H9 (cell line): Measurements from ENCODE around the gene LEKR1. TPM values are rescaled to one million over a fixed set of nuclear protein-coding genes. Genes with fewer than 3 reads are reported as not detected.

Source experiments
- DNase-seq: peaks from one replicate; pipeline ENCODE4 v3.0.0-alpha.2; 2017
- H2AFZ ChIP-seq: one replicate; pipeline ENCODE4 v1.6.1; 2013; ENCODE audit warnings: mild to moderate bottlenecking, low read length, control low read depth, moderate library complexity
- H2AK5ac ChIP-seq: 2 replicates; pipeline ENCODE4 v1.6.1; 2013; ENCODE audit warnings: low read length, control low read depth, mixed read lengths; ENCODE audit not compliant: insufficient read length
- H2BK120ac ChIP-seq: one replicate; pipeline ENCODE4 v1.6.1; 2013; ENCODE audit warnings: low read depth, mild to moderate bottlenecking, low read length, control low read depth, inconsistent platforms; ENCODE audit not compliant: poor library complexity, severe bottlenecking
- H2BK12ac ChIP-seq: 2 replicates; pipeline ENCODE4 v1.6.1; 2013; ENCODE audit warnings: low read length, control low read depth, mixed read lengths, low read depth; ENCODE audit not compliant: insufficient read length
- H2BK15ac ChIP-seq: 2 replicates; pipeline ENCODE4 v1.6.1; 2013; ENCODE audit warnings: low read depth, low read length, control low read depth
- H2BK20ac ChIP-seq: one replicate; pipeline ENCODE4 v1.6.1; 2013; ENCODE audit warnings: low read depth, mild to moderate bottlenecking, low read length, control low read depth, inconsistent platforms; ENCODE audit not compliant: poor library complexity, severe bottlenecking
- H2BK5ac ChIP-seq: 2 replicates; pipeline ENCODE4 v1.6.1; 2013; ENCODE audit warnings: low read length, control low read depth, mixed read lengths; ENCODE audit not compliant: insufficient read length
- H3K14ac ChIP-seq: 2 replicates; pipeline ENCODE4 v1.6.1; 2013; ENCODE audit warnings: low read length, control low read depth; ENCODE audit not compliant: insufficient read depth
- H3K18ac ChIP-seq: 2 replicates; pipeline ENCODE4 v1.6.1; 2013; ENCODE audit warnings: low read depth, mild to moderate bottlenecking, mixed read lengths, low read length, control low read depth; ENCODE audit not compliant: insufficient read length
- H3K23ac ChIP-seq: 2 replicates; pipeline ENCODE4 v1.6.1; 2013; ENCODE audit warnings: low read length, control low read depth, mixed read lengths, low read depth; ENCODE audit not compliant: insufficient read length
- H3K23me2 ChIP-seq: 2 replicates; pipeline ENCODE4 v1.6.1; 2013; ENCODE audit warnings: low read depth, mild to moderate bottlenecking, mixed read lengths, low read length, control low read depth; ENCODE audit not compliant: insufficient read length, poor library complexity, severe bottlenecking
- H3K27ac ChIP-seq: 2 replicates; pipeline ENCODE4 v1.5.1; 2013; ENCODE audit warnings: low read length, control low read depth, mixed read lengths, low read depth; ENCODE audit not compliant: insufficient read length
- H3K27me3 ChIP-seq: 2 replicates; pipeline ENCODE4 v1.6.1; 2013; ENCODE audit warnings: low read length, control low read depth, inconsistent platforms; ENCODE audit not compliant: insufficient read depth
- H3K4ac ChIP-seq: 2 replicates; pipeline ENCODE4 v1.6.1; 2013; ENCODE audit warnings: low read depth, mild to moderate bottlenecking, control low read depth, inconsistent platforms, low read length, moderate library complexity
- H3K4me1 ChIP-seq: 2 replicates; pipeline ENCODE4 v1.6.1; 2013; ENCODE audit warnings: low read length, control low read depth, inconsistent platforms; ENCODE audit not compliant: insufficient read depth
- H3K4me2 ChIP-seq: 2 replicates; pipeline ENCODE4 v1.6.1; 2013; ENCODE audit warnings: low read length, control low read depth, mixed read lengths; ENCODE audit not compliant: insufficient read length, insufficient read depth
- H3K56ac ChIP-seq: 2 replicates; pipeline ENCODE4 v1.6.1; 2013; ENCODE audit warnings: low read depth, mild to moderate bottlenecking, mixed read lengths, low read length, control low read depth; ENCODE audit not compliant: insufficient read length
- H3K79me1 ChIP-seq: 2 replicates; pipeline ENCODE4 v1.6.1; 2013; ENCODE audit warnings: low read depth, mild to moderate bottlenecking, moderate library complexity, low read length, control low read depth, inconsistent platforms; ENCODE audit not compliant: insufficient read depth, poor library complexity, severe bottlenecking
- H3K79me2 ChIP-seq: 2 replicates; pipeline ENCODE4 v1.6.1; 2013; ENCODE audit warnings: low read length, control low read depth, inconsistent platforms; ENCODE audit not compliant: insufficient read depth
- H3K9ac ChIP-seq: 2 replicates; pipeline ENCODE4 v1.6.1; 2013; ENCODE audit warnings: low read length, control low read depth, mixed read lengths; ENCODE audit not compliant: insufficient read length; ENCODE audit errors: extremely low read depth
- H3K9me3 ChIP-seq: one replicate; pipeline ENCODE4 v1.6.1; 2013; ENCODE audit warnings: low read depth, low read length, inconsistent platforms; ENCODE audit not compliant: control insufficient read depth
- H3T11ph ChIP-seq: one replicate; pipeline ENCODE4 v1.6.1; 2013; ENCODE audit warnings: mild to moderate bottlenecking, low read length, control low read depth, inconsistent platforms
- H4K20me1 ChIP-seq: one replicate; pipeline ENCODE4 v1.6.1; 2013; ENCODE audit not compliant: control insufficient read depth, insufficient read length, insufficient read depth
- H4K5ac ChIP-seq: 2 replicates; pipeline ENCODE4 v1.6.1; 2013; ENCODE audit warnings: low read depth, mild to moderate bottlenecking, mixed read lengths, low read length, control low read depth; ENCODE audit not compliant: insufficient read length
- H4K8ac ChIP-seq: replicated peaks from 2 replicates; pipeline ENCODE4 v1.6.1; 2013; ENCODE audit warnings: low read length, control low read depth, mixed read lengths, low read depth; ENCODE audit not compliant: insufficient read length
- H4K91ac ChIP-seq: 2 replicates; pipeline ENCODE4 v1.6.1; 2013; ENCODE audit warnings: low read depth, mild to moderate bottlenecking, moderate library complexity, mixed read lengths, low read length, control low read depth; ENCODE audit not compliant: insufficient read length
- H3K27ac Mint-ChIP-seq, 3 experiments: 2 replicates in 2 of 3; 3 replicates in 1 of 3; pipeline ENCODE4 v1.8.0; 2020 to 2021; ENCODE audit warnings: mixed read lengths in 3 of 3, mild to moderate bottlenecking in 1 of 3, moderate library complexity in 1 of 3
- H3K27me3 Mint-ChIP-seq: 2 replicates; pipeline ENCODE4 v1.8.0; 2021; ENCODE audit warnings: low read depth, mild to moderate bottlenecking, moderate library complexity, mixed read lengths
- H3K36me3 Mint-ChIP-seq, 3 experiments: 2 replicates in 2 of 3; 3 replicates in 1 of 3; pipeline ENCODE4 v1.8.0; 2020 to 2021; ENCODE audit warnings: low read depth in 3 of 3, mixed read lengths in 3 of 3; ENCODE audit not compliant: insufficient read depth in 1 of 3
- H3K4me1 Mint-ChIP-seq, 2 experiments: 2 replicates each; pipeline ENCODE4 v1.8.0; 2020; ENCODE audit warnings: mixed read lengths in 2 of 2
- H3K4me3 Mint-ChIP-seq, 2 experiments: 2 replicates in 1 of 2; 3 replicates in 1 of 2; pipeline ENCODE4 v1.8.0; 2020 to 2021; ENCODE audit warnings: mild to moderate bottlenecking in 2 of 2, mixed read lengths in 2 of 2, moderate library complexity in 1 of 2
- H3K9me3 Mint-ChIP-seq, 2 experiments: 2 replicates in 1 of 2; 3 replicates in 1 of 2; pipeline ENCODE4 v1.8.0; 2020; ENCODE audit warnings: mild to moderate bottlenecking in 2 of 2, mixed read lengths in 2 of 2, moderate library complexity in 1 of 2
- CTCF ChIP-seq: fragments of 200-600 bp; sonication (generic); conservative IDR thresholded peaks from 3 replicates; pipeline ENCODE4 v1.8.0; 2021; ENCODE audit warnings: antibody characterized with exemption, mild to moderate bottlenecking
- WGBS: extraction: QIAGEN DNeasy Blood & Tissue Kit; methylation state at CpG from one replicate; pipeline ENCODE4 v1.1.7; 2013; ENCODE audit warnings: missing lambda C conversion rate, low lambda C conversion rate, mixed read lengths; ENCODE audit not compliant: insufficient read length; ENCODE audit errors: extremely low coverage; 5-methylcytosine and 5-hydroxymethylcytosine counted together
- total RNA-seq: library from RNA; stranded (reverse); gene quantifications from 2 replicates; pipeline ENCODE4 v1.2.1, GENCODE V29; 2021

Gene LEKR1
- total RNA-seq, 1 experiment from 2014 or later = not detected

DNA sequence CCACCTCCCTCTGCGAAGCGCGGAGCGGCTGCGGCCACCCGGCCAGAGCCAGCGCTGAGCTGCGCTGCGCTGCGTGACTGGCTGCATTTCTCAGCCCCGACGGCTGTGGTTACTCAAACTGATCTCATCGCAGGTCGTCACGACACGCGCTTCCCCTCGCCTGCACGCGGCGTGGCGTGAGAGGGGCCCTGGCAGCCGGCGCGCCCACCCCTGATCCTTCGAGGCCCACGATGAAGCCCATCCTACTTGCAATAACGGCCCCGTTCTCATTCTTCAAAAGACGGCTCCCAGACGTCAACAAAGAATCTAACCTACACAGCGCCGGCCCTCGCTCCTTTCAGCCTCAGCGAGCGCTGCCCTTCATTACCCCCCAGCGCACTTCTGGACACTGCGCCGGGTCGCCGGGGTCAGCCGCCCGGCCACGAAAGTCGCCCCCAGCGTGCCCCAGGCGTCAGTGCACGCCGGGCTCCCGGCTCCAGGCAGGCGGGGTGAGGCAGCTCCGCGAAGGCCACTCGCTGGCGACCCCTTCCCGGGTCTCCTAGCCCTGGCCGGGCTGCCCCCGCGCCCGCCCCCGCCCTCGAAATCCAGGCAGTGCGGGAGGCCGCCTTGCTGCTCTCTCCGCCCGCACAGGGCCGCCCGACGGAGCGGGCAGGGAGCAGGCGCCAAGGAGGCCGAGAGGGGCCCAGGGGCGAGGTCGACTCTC is 9.9 kb upstream of the LEKR1 start:
- no peak overlapping the region for H2AFZ ChIP-seq
- H3K27ac Mint-ChIP-seq = peak overlapping the region; percentile 52 to 98 (median 89); a peak in 3 of 7 replicates
- peaks cover 0 to 2% (median 0%) of the 10 kb centered on the region in 3 experiments; a peak in 1 of 7 replicates for H3K36me3 Mint-ChIP-seq
- no peak overlapping the region for H3K4ac ChIP-seq
- H3K79me1 ChIP-seq = no peaks in the 10 kb centered on the region
- no peaks in the 10 kb centered on the region for H3K9me3 ChIP-seq
- no peak overlapping the region for H2AK5ac ChIP-seq
- H3K23ac ChIP-seq = no peak overlapping the region
- H2BK15ac ChIP-seq = no peak overlapping the region
- H3K27me3 ChIP-seq = peaks cover 22% of the 10 kb centered on the region; the same call in 1 of the 2 replicates
- no peak overlapping the region for H2BK20ac ChIP-seq
- no peaks in the 10 kb centered on the region for H3K4me1 ChIP-seq
- no peak overlapping the region for H2BK120ac ChIP-seq
- no peak overlapping the region for H4K8ac ChIP-seq
- peak overlapping the region; percentile 49 for H3K4me2 ChIP-seq
- peaks cover 63% of the 10 kb centered on the region for H3K27me3 Mint-ChIP-seq
- no peaks in the 10 kb centered on the region for H4K20me1 ChIP-seq
- H4K91ac ChIP-seq = no peak overlapping the region
- peak overlapping the region; percentile 71 to 83 for H3K4me3 Mint-ChIP-seq
- peak; percentile 27; the same call in 1 of the 3 replicates for TF ChIP-seq CTCF
- WGBS = no CpG with 5 or more reads among the region's 74 CpGs
- no peak overlapping the region for H3T11ph ChIP-seq
- no peak overlapping the region for H2BK5ac ChIP-seq
- H3K9me3 Mint-ChIP-seq = no peaks in the 10 kb centered on the region; a peak in 1 of 5 replicates
- no peak overlapping the region for H3K14ac ChIP-seq
- no peak overlapping the region for H3K56ac ChIP-seq
- peaks cover 4% of the 10 kb centered on the region for H3K23me2 ChIP-seq
- H3K9ac ChIP-seq = no peak overlapping the region
- peaks cover 30 to 44% of the 10 kb centered on the region in 2 experiments for H3K4me1 Mint-ChIP-seq
- peak; percentile 53 for DNase-seq
- no peak overlapping the region for H4K5ac ChIP-seq
- no peak overlapping the region for H3K27ac ChIP-seq
- no peak overlapping the region for H2BK12ac ChIP-seq
- no peak overlapping the region for H3K18ac ChIP-seq
- no peaks in the 10 kb centered on the region for H3K79me2 ChIP-seq
